Activated CD4-positive, alpha-beta T cell treated with anti-CD3 and anti-CD28 coated beads, Interleukin-2, amount 50 U/mL, for 48 hours (primary cell): ENCODE results near the gene TNFRSF18.

Experiments
- DNase-seq, 2 experiments: peaks; one replicate each; pipeline ENCODE4 v3.0.0-alpha.2; 2020

TNFRSF18 gene

DNA sequence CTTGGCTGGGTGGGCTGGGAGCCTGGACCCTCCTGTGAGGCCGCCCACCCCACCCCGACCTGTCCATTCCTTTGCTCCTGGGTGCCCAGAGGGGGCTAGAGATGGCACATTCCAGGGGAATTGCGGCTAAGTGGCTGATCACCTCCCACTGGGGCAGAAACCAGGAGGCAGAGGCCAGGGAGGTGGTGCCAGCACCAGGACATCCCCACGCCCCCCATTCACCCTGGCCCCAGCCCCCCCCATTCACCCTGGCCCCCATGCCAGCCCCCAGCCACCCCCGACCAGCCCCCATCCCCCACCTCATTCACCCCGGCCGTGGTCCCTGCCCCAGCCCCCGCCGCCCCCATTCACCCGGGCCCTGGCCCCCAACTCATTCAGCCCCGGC lies 33.9 kb upstream of the TNFRSF18 start:
- no peak for DNase-seq

DNA sequence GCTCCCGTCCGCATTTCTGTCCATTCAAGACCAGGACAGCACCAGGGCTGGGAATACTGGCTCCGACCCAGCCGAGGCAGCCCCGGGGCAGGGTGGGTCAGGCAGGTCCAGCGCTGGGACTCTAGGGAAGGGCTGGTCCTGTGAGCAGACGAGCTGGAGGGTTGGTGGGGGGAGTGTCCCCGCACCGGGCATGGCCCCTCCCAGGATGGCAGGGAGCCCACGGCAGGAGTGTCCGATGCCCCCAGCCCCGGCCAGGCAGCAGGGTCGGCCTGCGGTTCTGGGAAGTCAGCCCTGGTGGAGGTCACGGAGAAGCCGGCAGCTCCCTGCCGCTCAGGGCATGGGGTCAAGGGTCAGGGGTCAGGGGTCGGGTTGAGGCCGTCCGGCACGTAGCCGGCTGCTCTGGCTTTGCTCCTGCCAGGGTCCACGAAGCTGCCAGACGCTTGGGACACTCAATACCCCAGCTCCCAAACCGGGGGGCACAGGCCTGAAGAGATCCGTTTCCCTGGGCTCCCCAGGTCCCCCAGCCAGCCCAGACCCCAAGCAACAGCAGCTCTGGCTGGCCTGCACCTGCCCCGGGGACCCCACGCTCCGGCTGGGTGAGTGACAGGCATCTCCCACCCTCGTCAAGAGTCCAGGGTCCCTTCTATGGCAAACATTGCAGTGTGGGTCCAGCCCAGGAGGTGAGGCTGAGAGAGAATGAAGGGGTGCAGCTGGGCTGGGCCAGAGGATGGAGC lies 33.4 kb upstream of the TNFRSF18 start:
- DNase-seq: no peak

DNA sequence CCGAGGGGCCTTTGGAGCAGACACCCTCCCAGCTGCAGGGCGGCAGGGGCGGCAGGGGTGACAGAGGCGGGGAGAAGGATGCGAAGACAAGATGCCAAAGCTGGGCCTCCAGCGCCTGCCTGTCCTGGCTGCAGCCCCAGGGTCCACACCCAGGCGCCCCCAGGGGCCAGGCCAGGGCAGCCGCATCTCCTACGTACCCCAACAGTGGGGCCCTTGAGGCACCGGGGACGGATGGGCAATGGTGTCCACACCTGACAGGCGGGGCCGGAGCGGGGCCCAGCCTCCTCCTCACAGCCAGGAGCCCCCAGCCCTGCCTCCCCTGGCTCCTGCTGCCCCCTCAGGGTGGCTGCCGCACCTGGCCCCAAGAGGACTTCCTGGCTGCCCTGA lies 32.8 kb upstream of the TNFRSF18 start:
- no peak for DNase-seq

DNA sequence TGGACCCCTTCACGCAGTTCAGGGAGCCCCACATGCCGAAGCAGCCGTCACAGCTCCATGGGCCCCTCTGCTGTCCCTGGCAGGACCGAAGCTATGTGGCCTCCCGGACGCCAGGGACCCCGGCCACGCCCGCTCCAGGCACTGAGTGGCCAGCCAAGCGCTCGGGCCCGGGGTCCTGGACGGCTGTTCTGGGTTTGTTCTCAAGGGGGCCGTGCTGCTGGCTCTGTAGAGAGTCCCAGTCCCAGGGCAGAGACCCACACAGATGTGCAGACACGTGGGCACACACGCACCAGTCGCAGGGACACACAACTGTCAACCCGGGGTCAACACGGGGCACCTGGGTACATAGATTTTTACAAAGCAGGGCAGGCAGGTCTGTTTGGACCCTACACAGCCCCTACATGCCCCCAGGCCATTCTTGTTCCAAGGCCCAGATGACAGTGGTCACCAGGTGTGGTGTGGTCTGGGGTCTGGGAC lies 32.3 kb upstream of the TNFRSF18 start:
- DNase-seq: no peak

DNA sequence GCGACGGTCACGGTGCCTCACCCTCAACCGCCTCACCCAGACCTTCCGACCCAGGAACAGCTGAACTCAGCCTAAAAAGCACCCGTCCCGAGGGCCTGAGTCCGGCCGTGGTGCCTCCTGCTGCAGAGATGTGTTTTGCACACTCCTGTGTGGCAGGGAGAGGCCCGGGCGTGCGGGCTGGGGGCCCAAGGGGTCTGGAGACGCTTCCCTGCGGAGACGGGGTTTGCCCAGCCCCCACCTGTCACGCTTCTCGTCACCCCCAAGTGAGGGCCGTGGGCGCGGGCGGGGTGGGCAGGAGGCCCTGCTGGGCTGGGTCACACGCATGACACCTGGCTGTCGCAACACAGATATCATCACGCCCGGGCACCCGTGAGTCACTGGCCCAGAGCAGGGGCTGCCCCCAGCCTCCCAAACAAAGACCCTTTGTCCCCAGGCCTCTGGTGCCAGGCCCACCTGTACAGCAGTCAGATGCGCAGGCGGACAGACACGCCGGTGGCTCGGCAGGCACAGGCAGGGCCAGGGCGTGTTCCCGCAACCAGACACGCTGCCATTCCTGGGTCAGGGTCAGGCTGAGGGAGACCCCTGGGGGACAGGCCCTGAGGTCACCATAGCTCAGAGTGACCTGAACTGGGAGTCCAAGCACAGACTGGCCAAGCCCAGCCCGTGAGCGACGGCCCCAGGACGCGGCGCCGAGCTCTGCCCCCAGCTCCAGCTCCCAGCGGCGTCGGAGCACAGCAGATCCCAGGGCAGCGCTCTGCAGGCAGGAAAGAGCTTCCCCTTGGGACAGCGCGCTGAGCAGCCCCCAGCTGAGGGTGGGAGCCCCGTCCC lies 31.7 kb upstream of the TNFRSF18 start:
- DNase-seq: no peak

DNA sequence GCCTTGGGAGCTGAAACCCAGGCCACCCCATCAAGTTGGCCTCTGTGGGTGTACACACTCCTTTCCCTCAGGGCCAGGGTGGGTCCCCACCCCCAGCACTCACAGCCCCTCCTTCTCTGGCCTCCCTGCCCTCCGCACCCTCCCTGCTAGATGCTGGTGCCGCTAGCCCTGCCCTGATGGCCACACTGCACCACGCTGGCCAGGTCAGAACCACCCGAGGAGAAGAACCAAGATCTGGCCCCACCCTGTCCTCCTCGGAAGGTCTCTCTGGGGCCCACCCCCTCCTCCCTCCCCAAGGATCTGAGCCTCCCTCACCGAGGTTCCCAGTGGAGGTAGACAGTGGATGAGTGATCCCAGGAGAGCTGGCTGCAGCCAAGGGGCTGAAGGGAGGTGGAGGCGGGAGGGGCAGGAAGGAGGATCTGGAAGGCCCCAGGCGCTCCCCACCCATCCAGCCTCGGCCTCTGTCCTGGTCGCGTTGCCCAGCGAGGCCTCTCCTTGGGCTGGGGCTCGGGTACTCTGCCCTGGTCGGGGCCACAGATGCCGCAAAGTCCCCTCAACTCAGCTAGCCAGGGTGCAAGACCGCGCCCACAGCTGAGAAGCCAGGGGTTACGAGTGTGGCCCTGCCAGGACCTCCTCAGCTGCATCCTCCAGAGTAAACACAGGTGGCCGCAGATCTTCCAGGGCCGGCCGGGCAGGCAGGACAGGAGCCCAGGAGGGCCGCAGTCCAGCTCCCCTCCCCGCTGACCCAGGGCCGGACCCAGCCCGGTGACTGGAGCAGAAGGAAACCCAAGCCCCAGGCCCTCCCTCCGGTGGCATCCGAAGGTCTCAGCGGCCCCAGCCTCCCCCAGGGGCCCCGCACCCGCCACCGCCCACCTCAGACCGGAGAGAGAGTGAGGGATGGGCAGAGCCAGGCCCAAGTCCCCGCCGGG lies 30.8 kb upstream of the TNFRSF18 start:
- DNase-seq: no peak

- DNase-seq: no peak
Measured at GRCh38 chr1:1236176-1236763, 29.9 kb upstream of the TNFRSF18 start.

GRCh38 chr1:1235016-1235744 lies 28.8 kb upstream of the TNFRSF18 start:
- no peak for DNase-seq

GRCh38 chr1:1234180-1234808 lies 27.9 kb upstream of the TNFRSF18 start:
- DNase-seq: no peak

DNA sequence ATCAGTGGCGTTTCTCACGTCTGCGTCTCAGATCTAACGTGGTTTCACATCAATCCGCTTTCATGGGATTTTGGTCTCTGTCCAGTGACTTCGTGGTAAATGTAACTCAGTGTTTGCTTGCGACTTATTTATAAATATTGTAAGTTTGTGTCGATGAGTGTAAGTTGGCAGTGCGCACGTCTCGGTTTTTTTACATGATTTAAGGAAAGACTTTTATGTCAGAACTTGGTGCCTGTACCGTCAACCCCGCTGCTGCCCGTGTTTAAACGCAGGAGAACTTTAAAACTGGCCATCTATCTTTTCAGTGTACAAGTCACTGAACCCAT lies 27.1 kb upstream of the TNFRSF18 start:
- no peak for DNase-seq

- no peak for DNase-seq
Measured at GRCh38 chr1:1232796-1233566, 26.6 kb upstream of the TNFRSF18 start.

- no peak for DNase-seq
Measured at GRCh38 chr1:1232208-1232795, 25.9 kb upstream of the TNFRSF18 start, which contains the start of gene B3GALT6. Gene B3GALT6 (plus strand): TSS chr1:1232237. CDS start chr1:1232279, 42 bp downstream.

- peak; percentile 96 for DNase-seq
Measured at GRCh38 chr1:1231400-1232207, 25.2 kb upstream of the TNFRSF18 start, which contains the start of gene SDF4. Gene SDF4 (minus strand): TSS chr1:1232001. CDS start chr1:1228772, 3,229 bp downstream.

GRCh38 chr1:1230656-1231399 lies 24.4 kb upstream of the TNFRSF18 start:
- peak in 1 of 2 experiments; percentile 36 for DNase-seq

DNA sequence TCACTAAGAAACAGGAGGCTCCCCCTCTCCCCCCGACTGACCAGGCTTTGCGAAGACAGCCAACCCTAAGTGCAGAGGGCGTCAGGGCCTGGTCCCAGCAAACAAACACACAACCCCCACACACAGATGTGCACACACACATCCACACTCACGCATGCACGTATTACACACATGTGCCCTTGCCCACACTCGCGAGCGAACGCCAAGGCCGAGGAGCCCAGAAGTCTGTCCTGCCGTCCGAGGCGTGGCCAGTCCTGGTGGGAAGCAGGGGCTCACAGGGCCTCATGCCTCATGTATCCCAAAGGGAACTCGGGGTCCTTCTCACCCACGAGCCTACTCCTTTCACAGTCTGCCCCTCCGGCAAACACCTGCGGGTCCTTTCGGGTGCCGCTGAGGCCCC lies 23.4 kb upstream of the TNFRSF18 start:
- DNase-seq: no peak

GRCh38 chr1:1228596-1229321 lies 22.4 kb upstream of the TNFRSF18 start:
- no peak for DNase-seq

DNA sequence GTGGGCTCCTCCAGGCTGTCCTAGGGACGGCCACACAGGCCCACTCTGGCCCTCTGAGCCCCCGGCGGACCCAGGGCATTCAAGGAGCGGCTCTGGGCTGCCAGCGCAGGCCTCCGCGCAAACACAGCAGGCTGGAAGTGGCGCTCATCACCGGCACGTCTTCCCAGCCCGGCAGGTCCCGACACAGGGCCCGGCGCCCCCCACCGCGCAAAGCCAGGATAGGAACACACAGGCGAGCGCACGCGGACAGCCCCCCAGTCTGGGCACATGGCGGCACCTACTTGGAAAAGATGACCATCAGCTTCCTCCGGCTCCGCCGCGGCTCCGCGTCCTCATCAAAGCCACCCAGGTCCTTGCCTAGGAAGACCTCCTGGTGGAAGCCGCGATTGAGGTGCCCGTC lies 21.8 kb upstream of the TNFRSF18 start:
- no peak for DNase-seq

- DNase-seq: no peak
Measured at GRCh38 chr1:1227386-1227785, 21.0 kb upstream of the TNFRSF18 start.
